ENCODE results near the gene APBA1. TPM values are rescaled to one million over a fixed set of nuclear protein-coding genes. Genes with fewer than 3 reads are reported as not detected.

The APBA1 gene
- total RNA-seq, 8 experiments from 2014 or later: 0.73 to 30.5 (median 15.7) TPM

DNA sequence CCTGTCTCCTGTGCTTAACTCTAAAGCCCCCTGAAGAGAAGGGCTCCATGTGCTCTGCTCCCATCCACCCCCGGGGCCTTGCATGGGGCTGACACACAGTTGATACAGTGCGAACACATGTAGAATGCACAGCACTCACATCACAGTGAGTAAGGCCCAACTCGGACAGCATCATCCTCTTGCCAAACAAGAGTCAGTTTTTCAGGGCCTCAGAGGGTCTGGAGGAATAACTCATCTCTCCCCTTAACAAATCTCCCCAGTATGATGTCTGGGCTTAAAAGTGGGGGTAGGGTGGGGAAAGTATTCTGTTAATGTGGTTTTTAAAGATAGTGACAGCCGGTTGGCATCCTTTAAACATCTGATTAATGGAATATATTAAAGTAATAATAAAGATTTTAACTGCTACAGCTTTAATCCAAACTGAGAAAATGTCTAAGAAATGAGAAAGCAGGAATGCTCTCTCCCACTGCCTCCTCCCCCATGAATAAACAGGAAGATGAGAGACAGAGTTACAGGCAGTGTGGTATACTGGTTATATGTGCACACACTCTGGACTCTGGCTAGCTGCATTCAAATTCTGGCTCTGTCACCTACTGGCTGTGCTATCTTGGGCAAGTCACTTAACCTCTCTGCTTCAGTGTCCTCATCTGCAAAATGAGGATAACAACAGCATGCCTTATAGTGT is 22.5 kb downstream of the APBA1 start:
- peak in 2 of 8 experiments; percentile 28 to 33 for ATAC-seq (replicated peaks in 6 of 8)
- no peak overlapping the region for H3K4me3 ChIP-seq
- no peak overlapping the region for H3K27ac ChIP-seq
- 13 to 80% (median 26%) methylated on average over 1 to 3 of the region's 4 CpGs; no CpG with 5 or more reads in 3 of the 10 experiments for WGBS, 10 experiments
- in situ Hi-C loops (cut with MboI; ENCODE audit: low pct_unique_long_range_greater_than_20kb in 2 of 9, low sequenced_read_pairs in 9 of 9, unreplicated experiment in 9 of 9): no loop called here
- no peaks in the 10 kb centered on the region for H3K4me1 ChIP-seq (replicated peaks in 1 of 2)

DNA sequence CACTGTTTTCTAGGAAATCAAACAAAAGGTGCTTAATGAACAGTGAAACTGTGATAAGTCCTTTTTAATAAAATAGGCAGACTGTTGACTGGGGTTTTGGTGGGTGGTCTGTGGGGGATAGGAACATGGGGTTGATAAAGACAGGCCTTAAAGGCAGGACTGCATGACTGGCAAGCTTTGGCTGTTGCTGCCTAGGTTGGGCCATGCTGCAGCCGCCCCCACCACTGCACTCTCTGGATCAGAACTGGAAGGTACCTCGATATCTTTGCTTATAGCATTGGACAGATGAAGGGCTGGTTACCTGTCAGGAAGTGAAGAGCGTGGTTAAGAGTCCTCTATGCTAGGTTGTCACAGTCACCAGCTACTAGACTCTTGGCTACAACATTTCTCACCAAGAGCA is 24.4 kb downstream of the APBA1 start:
- Histone ChIP-seq H3K4me3 (no peak overlapping the region), H3K27ac (no peak overlapping the region), H3K4me1 (replicated peaks in 1 of 2) (no peaks in the 10 kb centered on the region)
- in situ Hi-C loops (cut with MboI; ENCODE audit: low pct_unique_long_range_greater_than_20kb in 2 of 9, low sequenced_read_pairs in 9 of 9, unreplicated experiment in 9 of 9): no loop called here
- WGBS, 10 experiments: 60 to 100% (median 85%) methylated on average over 1 to 2 of the region's 3 CpGs; no CpG with 5 or more reads in 6 of the 10 experiments
- ATAC-seq (replicated peaks in 6 of 8): no peak

DNA sequence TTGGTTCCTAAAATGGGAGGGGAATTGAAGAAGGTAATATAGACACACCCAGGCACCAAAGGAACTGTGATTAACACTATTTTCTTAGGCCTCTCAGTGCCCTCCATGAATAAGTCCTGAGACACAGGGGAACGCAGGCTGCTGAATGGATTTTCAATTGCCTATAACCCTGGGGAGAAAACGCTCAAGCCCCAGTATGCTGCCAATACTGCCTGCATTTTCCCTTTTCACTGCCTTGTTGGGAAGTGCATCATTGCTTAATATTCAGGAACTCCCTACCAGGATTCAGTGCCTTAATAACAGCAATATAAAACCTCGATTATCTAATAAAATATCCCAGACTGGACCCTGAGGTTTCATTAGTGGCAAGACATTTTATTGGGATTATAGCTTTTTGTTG is 25.4 kb downstream of the APBA1 start:
- Histone ChIP-seq H3K4me1 (replicated peaks in 1 of 2) (no peaks in the 10 kb centered on the region), H3K4me3 (no peak overlapping the region), H3K27ac (no peak overlapping the region)
- ATAC-seq (replicated peaks in 6 of 8): peak in 2 of 8 experiments; percentile 57 to 63
- in situ Hi-C loops (cut with MboI; ENCODE audit: low pct_unique_long_range_greater_than_20kb in 2 of 9, low sequenced_read_pairs in 9 of 9, unreplicated experiment in 9 of 9): no loop called here
- WGBS, 10 experiments: 14 to 83% (median 60%) methylated on average over 1 to 3 of the region's 3 CpGs; no CpG with 5 or more reads in 1 of the 10 experiments

DNA sequence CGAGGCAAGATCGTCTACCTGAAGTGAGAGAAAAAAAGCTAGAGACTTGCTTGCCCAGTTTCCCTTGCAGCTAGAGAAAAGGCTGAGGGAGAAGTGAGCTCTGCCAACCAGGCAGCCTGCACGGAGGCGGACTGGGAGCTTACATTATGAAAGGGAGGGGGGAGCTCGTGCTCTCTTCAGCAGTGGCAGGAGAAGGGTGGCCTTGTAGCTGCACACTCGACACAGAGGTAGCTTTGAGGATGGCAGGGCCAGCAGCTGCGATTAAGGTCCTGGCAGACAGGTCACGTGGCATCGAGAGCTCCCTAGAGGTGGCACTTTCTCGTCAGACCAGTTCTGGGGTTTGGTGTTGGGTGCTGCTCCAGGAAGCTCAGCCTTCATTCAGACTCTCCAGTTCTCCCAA is 26.7 kb downstream of the APBA1 start:
- Histone ChIP-seq H3K4me3 (no peak overlapping the region), H3K4me1 (replicated peaks in 1 of 2) (no peaks in the 10 kb centered on the region), H3K27ac (no peak overlapping the region)
- 77 to 100% (median 82%) methylated on average over 1 to 9 of the region's 10 CpGs; no CpG with 5 or more reads in 6 of the 10 experiments for WGBS, 10 experiments
- in situ Hi-C loops (cut with MboI; ENCODE audit: low pct_unique_long_range_greater_than_20kb in 2 of 9, low sequenced_read_pairs in 9 of 9, unreplicated experiment in 9 of 9): no loop called here
- ATAC-seq (replicated peaks in 6 of 8): no peak

DNA sequence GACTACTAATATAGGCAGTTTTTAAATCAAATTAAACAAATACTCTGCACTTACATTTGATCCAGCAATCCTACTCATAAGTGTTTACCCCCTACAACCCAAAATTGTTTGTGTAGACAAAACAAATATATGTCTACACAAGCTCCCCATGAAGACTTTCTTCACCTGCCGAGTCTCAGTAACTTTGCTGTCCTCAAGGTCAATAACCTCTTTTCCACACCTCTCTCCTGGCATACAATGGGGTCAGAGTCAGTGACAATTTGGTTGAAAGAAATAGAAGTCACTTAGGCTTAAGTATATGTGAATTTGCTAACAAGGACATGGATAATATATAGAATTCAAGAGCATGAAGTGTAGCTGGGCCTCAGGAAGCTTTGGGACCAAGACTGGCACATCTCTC is 29.1 kb downstream of the APBA1 start:
- Histone ChIP-seq H3K27ac (no peak overlapping the region), H3K4me1 (replicated peaks in 1 of 2) (peaks cover 0 to 3% of the 10 kb centered on the region in 2 donors), H3K4me3 (no peak overlapping the region)
- in situ Hi-C loops (cut with MboI; ENCODE audit: low pct_unique_long_range_greater_than_20kb in 2 of 9, low sequenced_read_pairs in 9 of 9, unreplicated experiment in 9 of 9): no loop called here
- WGBS, 10 experiments: 88 to 100% (median 100%) methylated on average over 1 of the region's 1 CpG; no CpG with 5 or more reads in 5 of the 10 experiments
- no peak for ATAC-seq (replicated peaks in 6 of 8)

DNA sequence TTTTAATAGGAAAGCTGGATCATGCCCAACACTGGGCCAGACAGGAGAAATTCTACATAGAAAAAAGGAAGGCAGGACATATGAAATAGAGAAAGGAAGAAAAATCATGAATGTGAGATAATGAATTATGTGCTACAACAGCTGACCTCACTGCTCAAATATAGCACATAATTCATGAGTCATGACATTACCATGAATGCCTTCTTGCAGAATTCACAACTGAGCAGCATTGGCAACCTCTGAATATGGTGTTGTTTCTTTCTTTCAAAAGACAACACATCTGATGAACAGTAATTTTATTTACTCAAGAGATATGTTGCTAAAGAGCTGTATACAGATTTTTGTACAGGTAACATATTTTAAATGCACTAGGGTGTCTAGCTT is 34.4 kb downstream of the APBA1 start:
- peaks cover 0 to 9% of the 10 kb centered on the region in 2 donors for H3K4me1 ChIP-seq (replicated peaks in 1 of 2)
- H3K4me3 ChIP-seq: no peak overlapping the region
- ATAC-seq (replicated peaks in 6 of 8): peak; percentile 84 to 99 (median 91)
- in situ Hi-C loops (cut with MboI; ENCODE audit: low pct_unique_long_range_greater_than_20kb in 2 of 9, low sequenced_read_pairs in 9 of 9, unreplicated experiment in 9 of 9): no loop called here
- no peak overlapping the region for H3K27ac ChIP-seq

DNA sequence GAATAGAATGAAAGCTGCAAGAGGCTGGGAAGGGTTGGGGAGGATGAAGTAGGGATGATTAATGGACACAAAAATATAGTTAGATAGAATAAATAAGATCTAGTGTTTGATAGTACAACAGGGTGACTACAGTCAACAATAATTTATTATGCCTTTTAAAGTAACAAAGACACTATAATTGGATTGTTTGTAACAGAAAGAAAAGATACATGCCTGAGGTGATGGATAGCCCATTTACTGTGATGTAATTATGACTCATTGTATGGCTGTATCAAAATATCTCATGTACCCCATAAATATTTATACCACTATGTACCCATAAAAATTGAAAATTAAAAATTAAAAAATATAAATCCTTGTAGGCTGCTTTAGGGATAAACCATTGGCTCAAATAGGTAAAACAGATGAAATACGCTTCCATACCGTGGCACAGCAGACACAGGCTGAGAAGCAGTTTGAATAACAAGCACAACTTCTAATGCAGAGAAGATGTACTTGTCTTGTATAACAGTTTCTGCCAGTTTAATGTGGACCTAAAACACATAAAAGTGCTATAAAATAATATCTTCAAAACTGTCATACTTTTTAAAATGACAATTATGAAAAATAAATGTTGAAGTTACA is 34.9 kb downstream of the APBA1 start:
- peak; percentile 16 to 84 (median 70) for ATAC-seq (replicated peaks in 6 of 8)
- 59 to 100% (median 84%) methylated on average over 1 to 2 of the region's 2 CpGs; no CpG with 5 or more reads in 1 of the 10 experiments for WGBS, 10 experiments
- peaks cover 0 to 9% of the 10 kb centered on the region in 2 donors for H3K4me1 ChIP-seq (replicated peaks in 1 of 2)
- H3K4me3 ChIP-seq: no peak overlapping the region
- in situ Hi-C loops (cut with MboI; ENCODE audit: low pct_unique_long_range_greater_than_20kb in 2 of 9, low sequenced_read_pairs in 9 of 9, unreplicated experiment in 9 of 9): no loop called here
- peak overlapping the region in 1 of 2 donors; percentile 3 for H3K27ac ChIP-seq

DNA sequence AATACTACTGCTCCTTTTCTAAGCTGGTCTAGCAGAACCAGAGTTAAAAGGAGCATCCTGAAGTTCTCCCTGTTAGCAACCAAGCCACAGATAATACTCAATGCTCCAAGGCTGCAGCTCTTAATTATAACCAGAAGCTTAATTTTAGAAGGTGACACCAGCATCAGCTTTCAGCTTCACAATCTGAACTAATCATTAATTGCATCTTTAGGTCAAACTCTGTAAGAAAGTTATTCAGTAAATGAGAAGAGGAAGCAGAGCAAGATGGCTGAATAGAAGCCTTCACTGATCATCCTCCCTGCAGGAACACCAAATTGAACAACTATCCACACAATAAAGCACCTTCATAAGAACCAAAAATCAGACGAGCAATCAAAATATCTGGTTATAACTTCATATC is 38.5 kb downstream of the APBA1 start:
- H3K27ac ChIP-seq: no peak overlapping the region
- 20 to 80% (median 75%) methylated on average over 1 of the region's 1 CpG; no CpG with 5 or more reads in 6 of the 10 experiments for WGBS, 10 experiments
- H3K4me3 ChIP-seq: no peak overlapping the region
- peaks cover 0 to 9% of the 10 kb centered on the region in 2 donors for H3K4me1 ChIP-seq (replicated peaks in 1 of 2)
- in situ Hi-C loops (cut with MboI; ENCODE audit: low pct_unique_long_range_greater_than_20kb in 2 of 9, low sequenced_read_pairs in 9 of 9, unreplicated experiment in 9 of 9): no loop called here
- no peak for ATAC-seq (replicated peaks in 6 of 8)

DNA sequence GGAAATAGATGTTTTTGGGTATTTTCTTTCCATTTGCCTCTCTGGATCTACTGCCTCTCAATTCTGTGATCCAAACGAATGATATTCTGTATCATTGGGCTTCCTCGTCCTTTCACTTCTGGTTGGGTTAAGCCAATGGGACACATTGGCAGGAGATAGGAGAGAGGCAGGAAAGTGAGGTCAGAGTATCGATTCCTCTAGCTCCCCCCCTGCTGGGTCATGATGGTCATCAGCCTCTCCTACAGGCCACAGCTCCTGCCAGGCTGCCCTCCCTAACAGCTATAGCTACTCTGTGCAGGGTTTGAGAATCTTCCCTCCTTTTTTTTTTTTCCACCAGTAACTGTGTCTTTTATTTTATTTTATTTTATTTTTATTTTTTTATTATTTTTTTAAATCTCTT is 39.4 kb downstream of the APBA1 start:
- no peak for ATAC-seq (replicated peaks in 6 of 8)
- Histone ChIP-seq H3K27ac (no peak overlapping the region), H3K4me1 (replicated peaks in 1 of 2) (peaks cover 0 to 3% of the 10 kb centered on the region in 2 donors), H3K4me3 (no peak overlapping the region)
- WGBS, 10 experiments: 20 to 100% (median 50%) methylated on average over 1 to 3 of the region's 3 CpGs; no CpG with 5 or more reads in 1 of the 10 experiments
- in situ Hi-C loops (cut with MboI; ENCODE audit: low pct_unique_long_range_greater_than_20kb in 2 of 9, low sequenced_read_pairs in 9 of 9, unreplicated experiment in 9 of 9): no loop called here

DNA sequence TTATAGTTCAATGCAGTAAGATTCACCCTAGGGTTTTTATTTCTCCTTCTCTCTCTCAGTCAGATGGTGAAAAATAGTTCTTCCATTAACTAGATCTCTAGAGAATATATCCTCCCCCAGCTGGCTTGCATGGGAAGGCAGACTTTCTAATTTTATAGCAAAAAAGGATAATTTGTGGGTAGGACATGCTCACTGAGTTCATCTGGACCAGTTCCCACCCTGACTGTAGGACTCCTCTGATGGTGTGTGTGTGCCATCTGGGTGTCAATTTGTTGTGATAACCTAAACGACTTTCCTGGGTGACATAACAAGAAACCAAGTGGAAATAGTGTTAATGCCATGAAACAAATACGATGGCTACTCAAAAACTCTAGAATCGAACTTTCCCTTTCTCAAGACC is 44.9 kb downstream of the APBA1 start:
- Histone ChIP-seq H3K4me3 (no peak overlapping the region), H3K4me1 (replicated peaks in 1 of 2) (no peaks in the 10 kb centered on the region), H3K27ac (no peak overlapping the region)
- ATAC-seq (replicated peaks in 6 of 8): no peak
- in situ Hi-C loops (cut with MboI; ENCODE audit: low pct_unique_long_range_greater_than_20kb in 2 of 9, low sequenced_read_pairs in 9 of 9, unreplicated experiment in 9 of 9): no loop called here
- WGBS, 10 experiments: 7 to 86% (median 78%) methylated on average over 1 to 3 of the region's 3 CpGs; no CpG with 5 or more reads in 2 of the 10 experiments

DNA sequence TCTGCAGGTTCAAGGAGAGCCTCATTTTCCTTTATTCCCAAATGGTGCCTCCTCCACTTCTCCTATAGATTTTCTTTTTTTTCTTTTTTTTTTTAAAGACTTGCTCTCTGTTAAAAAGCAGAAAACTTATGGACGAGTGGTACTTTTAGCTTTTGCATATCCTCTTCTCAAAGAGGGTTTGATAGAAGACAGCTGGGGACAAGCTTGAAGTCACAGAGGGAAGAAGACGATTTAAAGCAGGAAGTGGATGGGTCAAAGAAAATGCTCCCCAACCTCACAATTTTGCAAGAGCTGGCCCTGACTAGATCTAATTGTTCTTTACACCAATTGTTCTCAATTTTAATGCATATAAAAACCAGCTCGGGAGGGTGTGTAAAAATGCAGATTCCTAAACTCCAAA is 48.9 kb downstream of the APBA1 start:
- H3K4me1 ChIP-seq (replicated peaks in 1 of 2): no peaks in the 10 kb centered on the region
- no peak for ATAC-seq (replicated peaks in 6 of 8)
- 12 to 100% (median 65%) methylated on average over 1 to 3 of the region's 3 CpGs for WGBS, 10 experiments
- no peak overlapping the region for H3K4me3 ChIP-seq
- no peak overlapping the region for H3K27ac ChIP-seq
- in situ Hi-C loops (cut with MboI; ENCODE audit: low pct_unique_long_range_greater_than_20kb in 2 of 9, low sequenced_read_pairs in 9 of 9, unreplicated experiment in 9 of 9): no loop called here

DNA sequence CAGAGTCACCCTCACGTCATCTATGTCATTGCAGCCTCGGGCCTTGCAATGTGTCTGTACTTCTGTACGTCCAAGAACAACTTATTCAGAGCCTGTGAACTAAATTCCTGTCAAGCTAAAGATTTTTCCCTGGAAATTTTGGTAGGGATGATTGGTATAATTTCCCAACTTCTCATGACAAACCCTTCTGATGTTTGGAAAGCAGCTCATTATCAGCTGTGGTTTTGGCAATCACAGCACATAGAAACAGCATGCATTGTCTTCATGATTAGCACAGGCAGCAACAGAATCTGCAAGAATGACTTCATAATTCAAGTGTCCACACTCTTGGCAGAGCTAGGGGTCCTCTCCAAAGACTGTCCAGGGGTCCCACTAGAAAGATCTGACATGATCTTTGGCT is 49.5 kb downstream of the APBA1 start:
- in situ Hi-C loops (cut with MboI; ENCODE audit: low pct_unique_long_range_greater_than_20kb in 2 of 9, low sequenced_read_pairs in 9 of 9, unreplicated experiment in 9 of 9): no loop called here
- Histone ChIP-seq H3K4me3 (no peak overlapping the region), H3K4me1 (replicated peaks in 1 of 2) (no peaks in the 10 kb centered on the region), H3K27ac (no peak overlapping the region)
- no peak for ATAC-seq (replicated peaks in 6 of 8)
- 69 to 100% (median 80%) methylated on average over 1 to 3 of the region's 3 CpGs; no CpG with 5 or more reads in 1 of the 10 experiments for WGBS, 10 experiments

DNA sequence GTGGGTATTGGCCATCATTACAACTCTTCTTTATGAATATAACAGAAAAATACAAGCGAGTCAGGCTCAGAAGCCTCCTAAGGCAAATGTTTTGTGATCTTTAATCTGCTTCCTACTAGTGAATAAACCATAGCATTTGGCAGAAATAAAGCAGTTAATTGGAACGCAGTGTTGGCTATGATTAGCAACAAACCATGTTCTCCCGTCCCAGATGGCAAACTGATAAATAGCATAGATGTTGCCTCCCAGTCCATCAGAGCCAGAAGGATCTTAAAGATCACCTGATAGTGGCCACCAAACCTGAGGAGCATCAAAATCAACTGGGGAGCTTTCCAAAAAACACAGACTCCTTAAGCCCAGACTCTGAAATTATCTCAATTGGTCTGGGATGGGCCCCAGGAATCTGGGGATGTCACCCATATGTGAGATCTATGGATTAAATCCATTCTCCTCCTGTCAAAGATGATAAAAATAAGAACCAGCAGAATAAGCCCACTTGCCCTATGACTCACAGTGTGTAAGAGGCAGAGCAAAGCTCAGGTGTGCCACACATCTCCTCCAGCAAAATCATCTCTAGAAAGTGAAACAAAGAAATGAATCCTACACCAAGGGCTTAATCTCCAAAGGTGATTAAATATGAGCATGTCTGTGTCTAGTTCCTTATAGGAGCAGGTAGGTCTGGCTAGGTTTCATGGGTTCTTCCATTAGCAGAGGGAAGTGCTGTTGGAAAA is 50.3 kb downstream of the APBA1 start:
- no peak overlapping the region for H3K27ac ChIP-seq
- no peak for ATAC-seq (replicated peaks in 6 of 8)
- 17 to 100% (median 79%) methylated on average over 1 to 3 of the region's 3 CpGs; no CpG with 5 or more reads in 1 of the 10 experiments for WGBS, 10 experiments
- H3K4me3 ChIP-seq: no peak overlapping the region
- in situ Hi-C loops (cut with MboI; ENCODE audit: low pct_unique_long_range_greater_than_20kb in 2 of 9, low sequenced_read_pairs in 9 of 9, unreplicated experiment in 9 of 9): no loop called here
- no peaks in the 10 kb centered on the region for H3K4me1 ChIP-seq (replicated peaks in 1 of 2)

Measured in motor neuron (in vitro differentiated cells).